ENCODE measurements around the gene ERP27. TPM values are rescaled to one million over a fixed set of nuclear protein-coding genes. Genes with fewer than 3 reads are reported as not detected.

Gene ERP27
- total RNA-seq = 10 to 100 TPM in 1 of 2 donors, 1 to 10 TPM in 1; 9.9 to 14.9 TPM
- 7.8 to 11.5 reads per million in 2 donors for total RNA-seq

GRCh38 chr12:14938301-14938700 lies at the start of gene ERP27:
Gene ERP27 (minus strand): TSS chr12:14938537. CDS start chr12:14938508, 29 bp downstream.
- ATAC-seq (no peak), DNase-seq (no peak)
- peaks cover 14% of the 10 kb centered on the region for H3K36me3 Mint-ChIP-seq (ENCODE audit: low read depth)
- H3K27ac Mint-ChIP-seq = peak within 1 kb of the TSS; percentile 100
- no peaks in the 10 kb centered on the region for H3K9me3 ChIP-seq (ENCODE audit: control insufficient read depth, low read length, poor library complexity, severe bottlenecking)
- H3K4me1 Mint-ChIP-seq = peaks cover 49% of the 10 kb centered on the region
- H3K4me3 Mint-ChIP-seq = peak within 1 kb of the TSS; percentile 75
- H3K27me3 Mint-ChIP-seq = no peaks in the 10 kb centered on the region

- Mint-ChIP-seq H3K4me3 (no peak overlapping the region), H3K27ac (no peak overlapping the region), H3K27me3 (peaks cover 5% of the 10 kb centered on the region), H3K4me1 (peaks cover 21% of the 10 kb centered on the region), H3K36me3 (ENCODE audit: low read depth) (peaks cover 2% of the 10 kb centered on the region)
- DNase-seq = no peak
- no peak for ATAC-seq
- H3K9me3 ChIP-seq (ENCODE audit: control insufficient read depth, low read length, poor library complexity, severe bottlenecking) = no peaks in the 10 kb centered on the region
Measured at GRCh38 chr12:14988035-14988434, 49.7 kb upstream of the ERP27 start.

GRCh38 chr12:14986449-14986848 lies 48.1 kb upstream of the ERP27 start:
- ATAC-seq = no peak
- H3K4me3 Mint-ChIP-seq = no peak overlapping the region
- H3K27me3 Mint-ChIP-seq = peaks cover 5% of the 10 kb centered on the region
- no peak overlapping the region for H3K27ac Mint-ChIP-seq
- no peaks in the 10 kb centered on the region for H3K9me3 ChIP-seq (ENCODE audit: control insufficient read depth, low read length, poor library complexity, severe bottlenecking)
- H3K4me1 Mint-ChIP-seq = peaks cover 26% of the 10 kb centered on the region
- no peak for DNase-seq
- H3K36me3 Mint-ChIP-seq (ENCODE audit: low read depth) = peaks cover 2% of the 10 kb centered on the region

GRCh38 chr12:14984766-14985285 lies 46.5 kb upstream of the ERP27 start:
- no peak for ATAC-seq
- peak overlapping the region; percentile 9 for H3K4me3 Mint-ChIP-seq
- DNase-seq = no peak
- H3K4me1 Mint-ChIP-seq = peaks cover 39% of the 10 kb centered on the region
- H3K9me3 ChIP-seq (ENCODE audit: control insufficient read depth, low read length, poor library complexity, severe bottlenecking) = no peaks in the 10 kb centered on the region
- H3K27ac Mint-ChIP-seq = no peak overlapping the region
- H3K36me3 Mint-ChIP-seq (ENCODE audit: low read depth) = peaks cover 2% of the 10 kb centered on the region
- peaks cover 5% of the 10 kb centered on the region for H3K27me3 Mint-ChIP-seq

GRCh38 chr12:14984036-14984435 lies 45.7 kb upstream of the ERP27 start:
- ATAC-seq (no peak), DNase-seq (no peak)
- H3K27me3 Mint-ChIP-seq = peaks cover 5% of the 10 kb centered on the region
- no peak overlapping the region for H3K4me3 Mint-ChIP-seq
- H3K4me1 Mint-ChIP-seq = peaks cover 45% of the 10 kb centered on the region
- no peaks in the 10 kb centered on the region for H3K9me3 ChIP-seq (ENCODE audit: control insufficient read depth, low read length, poor library complexity, severe bottlenecking)
- no peak overlapping the region for H3K27ac Mint-ChIP-seq
- H3K36me3 Mint-ChIP-seq (ENCODE audit: low read depth) = peaks cover 2% of the 10 kb centered on the region

GRCh38 chr12:14982991-14983390 lies 44.7 kb upstream of the ERP27 start:
- Mint-ChIP-seq H3K27me3 (peaks cover 5% of the 10 kb centered on the region), H3K27ac (peak overlapping the region; percentile 19), H3K4me3 (peak overlapping the region; percentile 5), H3K4me1 (peaks cover 51% of the 10 kb centered on the region), H3K36me3 (ENCODE audit: low read depth) (peaks cover 2% of the 10 kb centered on the region)
- no peak for DNase-seq
- ATAC-seq = peak; percentile 18
- no peaks in the 10 kb centered on the region for H3K9me3 ChIP-seq (ENCODE audit: control insufficient read depth, low read length, poor library complexity, severe bottlenecking)

- peaks cover 5% of the 10 kb centered on the region for H3K27me3 Mint-ChIP-seq
- H3K9me3 ChIP-seq (ENCODE audit: control insufficient read depth, low read length, poor library complexity, severe bottlenecking) = no peaks in the 10 kb centered on the region
- H3K4me3 Mint-ChIP-seq = no peak overlapping the region
- DNase-seq (no peak), ATAC-seq (peak; percentile 12)
- no peak overlapping the region for H3K27ac Mint-ChIP-seq
- H3K36me3 Mint-ChIP-seq (ENCODE audit: low read depth) = peaks cover 2% of the 10 kb centered on the region
- peaks cover 49% of the 10 kb centered on the region for H3K4me1 Mint-ChIP-seq
Measured at GRCh38 chr12:14982562-14982961, 44.2 kb upstream of the ERP27 start.

- Mint-ChIP-seq H3K4me1 (peaks cover 45% of the 10 kb centered on the region), H3K27me3 (peaks cover 5% of the 10 kb centered on the region), H3K4me3 (no peak overlapping the region), H3K27ac (peak overlapping the region; percentile 62), H3K36me3 (ENCODE audit: low read depth) (no peaks in the 10 kb centered on the region)
- peak; percentile 57 for ATAC-seq
- H3K9me3 ChIP-seq (ENCODE audit: control insufficient read depth, low read length, poor library complexity, severe bottlenecking) = no peaks in the 10 kb centered on the region
- no peak for DNase-seq
Measured at GRCh38 chr12:14981049-14981448, 42.7 kb upstream of the ERP27 start.

- H3K9me3 ChIP-seq (ENCODE audit: control insufficient read depth, low read length, poor library complexity, severe bottlenecking) = no peaks in the 10 kb centered on the region
- Mint-ChIP-seq H3K4me3 (no peak overlapping the region), H3K27me3 (no peaks in the 10 kb centered on the region), H3K36me3 (ENCODE audit: low read depth) (no peaks in the 10 kb centered on the region), H3K4me1 (peaks cover 43% of the 10 kb centered on the region), H3K27ac (peak overlapping the region; percentile 62)
- peak; percentile 37 for ATAC-seq
- DNase-seq = no peak
Measured at GRCh38 chr12:14979468-14979867, 41.1 kb upstream of the ERP27 start.

GRCh38 chr12:14976658-14977057 lies 38.3 kb upstream of the ERP27 start:
- Mint-ChIP-seq H3K27me3 (no peaks in the 10 kb centered on the region), H3K4me1 (peaks cover 39% of the 10 kb centered on the region), H3K4me3 (no peak overlapping the region), H3K27ac (no peak overlapping the region), H3K36me3 (ENCODE audit: low read depth) (peaks cover 2% of the 10 kb centered on the region)
- DNase-seq = no peak
- no peaks in the 10 kb centered on the region for H3K9me3 ChIP-seq (ENCODE audit: control insufficient read depth, low read length, poor library complexity, severe bottlenecking)
- ATAC-seq = no peak

GRCh38 chr12:14975457-14975856 lies 37.1 kb upstream of the ERP27 start:
- Mint-ChIP-seq H3K4me3 (no peak overlapping the region), H3K36me3 (ENCODE audit: low read depth) (peaks cover 2% of the 10 kb centered on the region), H3K27ac (no peak overlapping the region), H3K4me1 (peaks cover 29% of the 10 kb centered on the region), H3K27me3 (no peaks in the 10 kb centered on the region)
- ATAC-seq (no peak), DNase-seq (no peak)
- no peaks in the 10 kb centered on the region for H3K9me3 ChIP-seq (ENCODE audit: control insufficient read depth, low read length, poor library complexity, severe bottlenecking)

GRCh38 chr12:14974633-14975032 lies 36.3 kb upstream of the ERP27 start:
- Mint-ChIP-seq H3K27ac (no peak overlapping the region), H3K36me3 (ENCODE audit: low read depth) (peaks cover 2% of the 10 kb centered on the region), H3K4me1 (peaks cover 28% of the 10 kb centered on the region), H3K27me3 (no peaks in the 10 kb centered on the region), H3K4me3 (no peak overlapping the region)
- no peak for ATAC-seq
- H3K9me3 ChIP-seq (ENCODE audit: control insufficient read depth, low read length, poor library complexity, severe bottlenecking) = no peaks in the 10 kb centered on the region
- DNase-seq = no peak

- Mint-ChIP-seq H3K27ac (peak within 1 kb of the TSS; percentile 67), H3K4me1 (peaks cover 17% of the 10 kb centered on the region), H3K4me3 (no peak within 1 kb of the TSS), H3K36me3 (ENCODE audit: low read depth) (peaks cover 2% of the 10 kb centered on the region), H3K27me3 (no peaks in the 10 kb centered on the region)
- H3K9me3 ChIP-seq (ENCODE audit: control insufficient read depth, low read length, poor library complexity, severe bottlenecking) = no peaks in the 10 kb centered on the region
- ATAC-seq (no peak), DNase-seq (no peak)
Measured at GRCh38 chr12:14972816-14973215, 34.5 kb upstream of the ERP27 start, which contains the start of gene PDE6H. Gene PDE6H (plus strand): TSS chr12:14973042. CDS start chr12:14978013, 4,971 bp downstream.

GRCh38 chr12:14970473-14970872 lies 32.1 kb upstream of the ERP27 start:
- ATAC-seq = no peak

More at GRCh38 chr12:14970473-14970872, 32.1 kb upstream of the ERP27 start:
- H3K4me3 Mint-ChIP-seq = no peak overlapping the region
- no peaks in the 10 kb centered on the region for H3K9me3 ChIP-seq (ENCODE audit: control insufficient read depth, low read length, poor library complexity, severe bottlenecking)
- no peak for DNase-seq
- H3K4me1 Mint-ChIP-seq = peaks cover 22% of the 10 kb centered on the region
- H3K27ac Mint-ChIP-seq = peak overlapping the region; percentile 56
- H3K36me3 Mint-ChIP-seq (ENCODE audit: low read depth) = peaks cover 2% of the 10 kb centered on the region
- no peaks in the 10 kb centered on the region for H3K27me3 Mint-ChIP-seq
